Mucosa of stomach (tissue), 1 donor: ENCODE measurements around the gene HTR1B.
A peak's percentile ranks its signal among the peaks of the same experiment; 100 is the strongest.

Experiments used
- H3K27me3 ChIP-seq: one replicate; pipeline ENCODE4 v1.7.0; 2013; ENCODE audit warnings: mild to moderate bottlenecking, low read length; ENCODE audit not compliant: control insufficient read depth, insufficient read depth
- H3K36me3 ChIP-seq: one replicate; pipeline ENCODE4 v1.7.0; 2013; ENCODE audit warnings: low read length; ENCODE audit not compliant: control insufficient read depth, insufficient read depth
- H3K4me1 ChIP-seq: one replicate; pipeline ENCODE4 v1.7.0; 2013; ENCODE audit warnings: mild to moderate bottlenecking, low read length; ENCODE audit not compliant: control insufficient read depth, insufficient read depth
- H3K4me3 ChIP-seq: one replicate; pipeline ENCODE4 v1.7.0; 2013; ENCODE audit warnings: low read length
- H3K9ac ChIP-seq: one replicate; pipeline ENCODE4 v1.7.0; 2013; ENCODE audit warnings: mild to moderate bottlenecking, low read length, moderate library complexity
- H3K9me3 ChIP-seq: one replicate; pipeline ENCODE4 v1.7.0; 2013; ENCODE audit warnings: mild to moderate bottlenecking, low read length, moderate library complexity; ENCODE audit not compliant: control insufficient read depth
- donor health status: Pancreatic carcinoma.

HTR1B gene

GRCh38 chr6:77466451-77467437 is 3.5 kb upstream of the HTR1B start:
- no peaks in the 10 kb centered on the region for H3K9me3 ChIP-seq
- peak overlapping the region; percentile 64 for H3K9ac ChIP-seq
- peaks cover 21% of the 10 kb centered on the region for H3K27me3 ChIP-seq

GRCh38 chr6:77466055-77466450 is 2.8 kb upstream of the HTR1B start:
- Histone ChIP-seq H3K9me3 (no peaks in the 10 kb centered on the region), H3K4me1 (peaks cover 11% of the 10 kb centered on the region), H3K4me3 (peak overlapping the region; percentile 61), H3K27me3 (peaks cover 21% of the 10 kb centered on the region), H3K9ac (peak overlapping the region; percentile 64), H3K36me3 (no peaks in the 10 kb centered on the region)

More at GRCh38 chr6:77466451-77467437, 3.5 kb upstream of the HTR1B start:
- Histone ChIP-seq H3K36me3 (no peaks in the 10 kb centered on the region), H3K4me1 (peaks cover 11% of the 10 kb centered on the region), H3K4me3 (peak overlapping the region; percentile 61)

GRCh38 chr6:77464495-77464867 is 1.2 kb upstream of the HTR1B start:
- Histone ChIP-seq H3K4me3 (peak overlapping the region; percentile 34), H3K9me3 (no peaks in the 10 kb centered on the region), H3K4me1 (peaks cover 11% of the 10 kb centered on the region), H3K27me3 (peaks cover 21% of the 10 kb centered on the region), H3K9ac (peak overlapping the region; percentile 65), H3K36me3 (no peaks in the 10 kb centered on the region)

GRCh38 chr6:77463861-77464494 is 687 bp upstream of the HTR1B start:
- Histone ChIP-seq H3K36me3 (no peaks in the 10 kb centered on the region), H3K9me3 (no peaks in the 10 kb centered on the region), H3K4me1 (peaks cover 11% of the 10 kb centered on the region), H3K4me3 (peak overlapping the region; percentile 34), H3K9ac (peak overlapping the region; percentile 65), H3K27me3 (peaks cover 21% of the 10 kb centered on the region)

- Histone ChIP-seq H3K4me1 (peaks cover 11% of the 10 kb centered on the region), H3K36me3 (no peaks in the 10 kb centered on the region), H3K9me3 (no peaks in the 10 kb centered on the region), H3K4me3 (peak overlapping the region; percentile 34), H3K27me3 (peaks cover 21% of the 10 kb centered on the region), H3K9ac (peak overlapping the region; percentile 65)
Observed at GRCh38 chr6:77462359-77463307, 658 bp downstream of the HTR1B start.

GRCh38 chr6:77461796-77462195 is 1.5 kb downstream of the HTR1B start:
- H3K9me3 ChIP-seq, result no peaks in the 10 kb centered on the region
- H3K4me1 ChIP-seq, result peaks cover 11% of the 10 kb centered on the region
- peak overlapping the region; percentile 16 for H3K4me3 ChIP-seq
- no peak overlapping the region for H3K9ac ChIP-seq
- no peaks in the 10 kb centered on the region for H3K36me3 ChIP-seq
- H3K27me3 ChIP-seq, result peaks cover 21% of the 10 kb centered on the region

GRCh38 chr6:77458421-77458820 is 4.9 kb downstream of the HTR1B start:
- no peaks in the 10 kb centered on the region for H3K4me1 ChIP-seq
- no peaks in the 10 kb centered on the region for H3K36me3 ChIP-seq
- H3K9ac ChIP-seq, result no peak overlapping the region
- no peak overlapping the region for H3K4me3 ChIP-seq
- H3K9me3 ChIP-seq, result no peaks in the 10 kb centered on the region
- peaks cover 2% of the 10 kb centered on the region for H3K27me3 ChIP-seq

- no peaks in the 10 kb centered on the region for H3K36me3 ChIP-seq
Observed at GRCh38 chr6:77457720-77458349, 5.5 kb downstream of the HTR1B start.

GRCh38 chr6:77456531-77457248 is 6.6 kb downstream of the HTR1B start:
- H3K4me3 ChIP-seq, result no peak overlapping the region

More at GRCh38 chr6:77457720-77458349, 5.5 kb downstream of the HTR1B start:
- H3K9me3 ChIP-seq, result no peaks in the 10 kb centered on the region
- no peak overlapping the region for H3K9ac ChIP-seq
- no peaks in the 10 kb centered on the region for H3K27me3 ChIP-seq
- H3K4me3 ChIP-seq, result no peak overlapping the region
- H3K4me1 ChIP-seq, result no peaks in the 10 kb centered on the region

GRCh38 chr6:77455271-77455670 is 8.0 kb downstream of the HTR1B start:
- Histone ChIP-seq H3K9ac (no peak overlapping the region), H3K36me3 (no peaks in the 10 kb centered on the region), H3K4me1 (no peaks in the 10 kb centered on the region), H3K9me3 (no peaks in the 10 kb centered on the region), H3K4me3 (no peak overlapping the region), H3K27me3 (no peaks in the 10 kb centered on the region)

More at GRCh38 chr6:77456531-77457248, 6.6 kb downstream of the HTR1B start:
- Histone ChIP-seq H3K9me3 (no peaks in the 10 kb centered on the region), H3K4me1 (no peaks in the 10 kb centered on the region), H3K27me3 (no peaks in the 10 kb centered on the region), H3K36me3 (no peaks in the 10 kb centered on the region), H3K9ac (no peak overlapping the region)

- Histone ChIP-seq H3K4me3 (no peak overlapping the region), H3K9me3 (no peaks in the 10 kb centered on the region), H3K9ac (no peak overlapping the region), H3K36me3 (no peaks in the 10 kb centered on the region), H3K4me1 (no peaks in the 10 kb centered on the region), H3K27me3 (no peaks in the 10 kb centered on the region)
Observed at GRCh38 chr6:77454386-77454785, 8.9 kb downstream of the HTR1B start.
